GM21447 (cell line): Measurements from ENCODE around the gene HRK.
"Not testable (repeated sequence)": the region's sequence is repeated elsewhere in the genome, so short reads cannot be mapped to it uniquely, and the experiment has no call there.

Experiments
- ATAC-seq: cut with Tn5 transposase; IDR thresholded peaks from one replicate; pipeline ENCODE4 v1.9.1; 2021; ENCODE audit not compliant: unreplicated experiment

HRK gene

DNA sequence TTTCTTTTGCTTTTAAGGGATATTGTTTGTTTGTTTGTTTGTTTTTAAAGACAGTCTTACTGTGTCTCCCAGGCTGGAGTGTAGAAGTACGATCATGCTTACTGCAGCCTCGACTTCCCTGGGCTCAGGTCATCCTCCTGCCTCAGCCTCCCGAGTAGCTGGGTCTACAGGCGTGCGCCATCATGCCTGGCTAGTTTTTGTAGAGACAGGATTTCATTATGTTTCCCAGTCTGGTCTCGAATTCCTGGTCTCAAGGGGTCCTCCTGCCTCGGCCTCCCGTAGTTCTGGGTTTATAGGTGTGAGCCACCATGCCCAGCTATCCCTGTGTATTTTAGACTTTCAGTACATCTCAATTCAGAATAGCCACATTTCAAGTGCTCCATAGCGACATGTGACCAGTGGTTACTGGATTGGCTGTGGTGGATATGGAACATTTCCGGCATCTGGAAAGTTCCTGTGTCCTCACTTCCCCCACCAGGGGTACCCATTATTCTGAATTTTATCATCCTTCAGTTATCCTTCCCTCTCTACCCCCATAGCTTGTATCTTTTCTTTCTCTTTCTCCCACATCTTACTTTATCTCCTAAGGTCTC, 61.1 kb downstream of the HRK start:
- ATAC-seq: no peak

DNA sequence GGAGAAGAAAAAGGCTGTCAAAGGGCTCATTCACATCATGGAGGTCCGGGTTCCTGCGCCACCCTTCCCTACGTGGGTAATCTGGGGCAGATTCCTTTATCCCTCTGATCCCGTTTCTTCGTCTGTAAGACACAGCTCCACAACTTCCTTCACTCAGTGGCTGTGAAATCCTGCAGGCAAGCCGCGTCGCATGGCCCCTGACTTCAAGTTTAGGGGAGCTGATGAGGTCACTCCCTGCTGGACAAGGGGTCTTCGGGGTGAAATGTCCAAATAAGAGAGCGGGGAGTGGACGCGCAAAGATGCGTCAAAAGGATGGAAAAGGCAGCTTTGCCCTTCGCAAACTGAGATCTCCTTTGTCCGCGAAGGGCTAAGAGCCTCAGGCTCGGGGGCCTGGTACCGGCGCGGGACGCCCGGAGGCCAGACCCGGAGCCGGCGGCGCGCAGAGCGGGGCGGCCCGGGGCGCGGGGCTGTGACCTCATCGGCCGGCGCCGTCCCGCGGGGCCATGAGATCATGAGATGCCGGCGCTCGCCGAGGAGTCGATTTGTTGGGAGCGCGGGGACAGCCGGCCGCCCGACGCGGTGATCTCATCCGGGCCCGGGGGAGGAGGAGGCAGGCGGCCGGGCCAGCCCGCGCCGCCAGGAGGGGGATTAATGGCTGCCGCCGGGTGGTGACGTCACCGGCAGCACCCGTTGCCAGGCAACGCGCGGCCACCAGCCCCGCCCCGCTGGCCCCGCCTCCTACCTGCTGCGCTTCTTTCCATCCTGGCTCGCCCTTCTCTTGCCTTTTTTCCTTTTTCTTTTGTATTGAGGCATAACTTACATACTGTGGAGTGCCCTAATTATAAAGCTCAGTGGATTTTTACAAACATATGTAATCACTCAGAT, 62.1 kb downstream of the HRK start:
- peak; percentile 78 for ATAC-seq

DNA sequence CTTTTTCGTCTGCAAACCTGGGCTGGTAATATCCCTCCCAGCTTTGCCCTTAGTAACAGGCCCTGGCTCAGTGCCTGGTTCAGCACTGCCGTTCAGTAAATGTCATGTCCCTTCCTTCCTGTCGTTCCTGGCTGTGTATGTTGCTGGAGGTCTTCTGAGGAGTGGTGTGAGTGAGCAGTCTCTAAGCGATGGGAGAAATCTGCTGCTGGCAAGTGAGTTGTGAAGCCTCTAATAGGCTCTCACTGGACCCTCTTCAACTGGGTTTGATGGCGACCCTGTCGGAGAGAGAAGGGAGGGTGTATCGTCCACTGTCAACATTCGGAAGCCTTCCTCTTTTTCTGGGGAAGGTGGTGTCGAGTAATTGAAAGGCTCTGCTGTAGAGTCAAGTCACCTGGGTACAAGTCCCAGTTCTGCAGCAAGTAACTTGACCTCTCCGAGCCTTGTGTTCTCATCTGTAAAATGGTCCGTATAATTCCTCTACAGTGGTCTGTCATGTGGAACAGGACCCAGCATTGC, 62.8 kb downstream of the HRK start:
- ATAC-seq: peak; percentile 24

DNA sequence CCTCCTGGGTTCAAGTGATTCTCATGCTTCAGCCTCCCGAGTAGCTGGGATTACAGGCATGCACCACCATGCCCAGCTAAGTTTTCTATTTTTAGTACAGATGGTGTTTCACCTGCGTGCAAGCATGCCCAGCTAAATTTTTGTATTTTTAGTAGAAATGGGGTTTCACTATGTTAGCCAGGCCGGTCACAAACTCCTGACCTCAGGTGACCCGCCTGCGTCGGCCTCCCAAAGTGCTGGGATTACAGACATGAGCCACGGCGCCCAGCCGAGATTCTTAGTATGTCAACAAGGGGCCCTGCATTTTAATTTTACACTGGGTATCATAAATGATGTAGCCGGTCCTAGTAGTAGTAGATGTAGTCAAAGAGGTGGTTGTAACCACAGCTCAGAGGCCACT, 66.5 kb downstream of the HRK start:
- not testable (repeated sequence) for ATAC-seq

DNA sequence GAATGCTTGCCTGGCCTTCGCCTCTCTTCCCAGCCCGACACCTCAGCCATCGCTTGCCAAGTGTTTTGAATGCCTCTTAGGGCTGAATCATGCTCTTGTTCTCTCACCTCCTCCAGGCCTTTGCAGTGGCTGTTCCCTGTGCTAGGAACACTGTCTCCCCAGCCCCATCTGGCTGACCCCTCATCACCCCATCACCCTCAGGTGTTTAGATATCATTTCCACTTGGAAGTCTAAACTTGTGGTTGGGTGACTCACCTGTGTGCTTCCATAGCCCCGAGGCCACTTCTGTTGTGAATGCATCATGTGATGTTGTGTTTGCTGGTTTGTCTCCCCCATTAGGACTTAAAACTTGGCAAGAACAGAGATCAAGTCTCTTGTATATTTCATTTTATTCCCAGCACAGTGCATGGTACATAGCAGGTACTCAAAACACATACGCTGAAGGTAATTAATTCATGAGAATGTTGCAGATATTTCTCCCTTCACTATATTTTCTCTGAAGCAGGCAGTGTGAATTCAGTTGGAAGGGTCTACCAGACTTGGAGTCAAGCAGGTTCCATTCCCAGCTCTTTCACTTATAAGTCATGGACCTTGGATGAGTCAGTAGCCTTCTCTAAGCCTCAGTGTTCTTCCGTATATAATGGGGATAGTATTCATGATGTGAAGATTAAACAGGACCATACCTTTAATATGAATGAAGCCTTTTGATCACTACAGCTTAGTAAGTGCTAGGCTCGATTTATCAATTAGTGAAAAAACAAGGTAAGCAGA, 67.8 kb downstream of the HRK start:
- no peak for ATAC-seq

DNA sequence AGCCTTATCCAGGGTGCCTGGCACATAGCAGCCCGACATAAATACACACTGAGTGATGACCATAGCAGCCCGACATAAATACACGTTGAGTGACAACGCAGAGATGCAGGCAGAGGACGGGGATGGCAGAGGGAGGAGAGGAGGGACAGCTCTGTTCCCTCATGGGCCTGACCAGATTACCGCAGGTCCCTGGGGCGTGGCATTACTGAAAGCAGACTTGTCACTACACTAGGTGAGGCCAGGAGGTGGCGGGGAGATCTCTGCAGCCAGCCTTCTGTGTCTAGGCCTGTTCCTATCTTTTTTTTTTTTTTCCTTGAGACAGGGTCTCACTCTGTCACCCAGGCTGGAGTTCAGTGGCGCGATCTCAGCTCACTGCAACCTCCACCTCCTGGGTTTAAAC, 69.0 kb downstream of the HRK start:
- ATAC-seq: no peak

DNA sequence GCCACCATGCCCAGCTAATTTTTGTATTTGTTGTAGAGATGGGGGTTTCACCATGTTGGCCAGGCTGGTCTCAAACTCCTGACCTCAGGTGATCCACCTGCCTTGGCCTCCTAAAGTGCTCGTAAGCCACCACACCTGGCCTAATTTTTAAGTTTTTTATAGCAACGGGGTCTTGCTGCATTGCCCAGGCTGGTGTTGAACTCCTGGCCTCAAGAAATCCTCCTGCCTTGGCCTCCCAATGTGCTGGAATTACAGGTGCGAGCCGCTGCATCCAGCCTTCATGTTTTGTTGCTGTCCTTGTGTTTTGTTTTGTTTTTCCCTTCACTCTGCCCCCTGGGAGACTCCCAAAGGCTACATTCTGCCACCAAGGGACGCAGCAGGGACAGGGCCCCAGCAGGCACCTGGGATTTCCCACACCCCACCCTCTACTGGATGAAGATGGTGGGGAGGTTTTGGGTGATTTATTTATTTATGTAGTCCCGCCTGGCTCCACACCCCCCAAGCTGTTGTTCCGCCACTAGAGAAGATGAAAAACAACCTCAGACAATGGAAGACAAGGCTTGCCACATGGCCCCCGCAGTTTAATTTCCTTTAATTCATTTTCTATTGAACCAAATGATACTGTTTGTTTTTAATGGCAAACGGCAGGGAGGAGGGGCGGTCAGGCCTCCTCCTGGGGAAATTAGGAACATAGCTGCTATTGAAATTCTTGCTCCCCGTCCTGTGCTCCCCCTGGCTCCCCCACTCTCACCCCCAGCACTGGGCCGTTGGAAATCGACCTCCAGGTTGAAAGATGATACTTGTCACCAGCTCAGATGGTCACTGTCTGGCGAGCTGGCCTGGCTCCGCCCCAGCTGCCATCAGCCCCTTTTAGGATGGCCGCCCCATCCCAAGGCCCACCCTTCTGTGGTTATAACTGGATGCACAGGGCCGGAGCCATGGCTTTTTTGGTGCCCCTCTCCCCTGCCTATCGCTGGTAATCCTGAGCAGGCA, 72.8 kb downstream of the HRK start:
- ATAC-seq: no peak

DNA sequence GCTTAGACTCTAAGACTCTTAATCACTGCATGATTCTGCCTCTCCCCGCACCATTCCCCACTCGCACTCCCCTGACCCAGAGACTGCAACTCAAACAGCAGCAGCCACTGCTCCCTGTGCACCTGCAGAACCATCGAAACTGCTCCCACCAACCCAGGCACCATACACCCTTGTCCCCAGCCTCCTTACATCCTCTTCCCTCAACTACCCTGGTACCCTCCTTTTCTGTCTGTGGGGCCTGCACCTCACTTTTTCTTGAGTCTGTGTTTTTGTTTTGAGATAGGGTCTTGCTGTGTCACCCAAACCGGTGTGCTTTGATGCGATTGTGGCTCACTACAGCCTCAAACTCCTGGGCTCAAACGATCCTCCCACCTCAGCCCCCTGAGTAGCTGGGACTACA, 73.7 kb downstream of the HRK start:
- ATAC-seq: no peak

DNA sequence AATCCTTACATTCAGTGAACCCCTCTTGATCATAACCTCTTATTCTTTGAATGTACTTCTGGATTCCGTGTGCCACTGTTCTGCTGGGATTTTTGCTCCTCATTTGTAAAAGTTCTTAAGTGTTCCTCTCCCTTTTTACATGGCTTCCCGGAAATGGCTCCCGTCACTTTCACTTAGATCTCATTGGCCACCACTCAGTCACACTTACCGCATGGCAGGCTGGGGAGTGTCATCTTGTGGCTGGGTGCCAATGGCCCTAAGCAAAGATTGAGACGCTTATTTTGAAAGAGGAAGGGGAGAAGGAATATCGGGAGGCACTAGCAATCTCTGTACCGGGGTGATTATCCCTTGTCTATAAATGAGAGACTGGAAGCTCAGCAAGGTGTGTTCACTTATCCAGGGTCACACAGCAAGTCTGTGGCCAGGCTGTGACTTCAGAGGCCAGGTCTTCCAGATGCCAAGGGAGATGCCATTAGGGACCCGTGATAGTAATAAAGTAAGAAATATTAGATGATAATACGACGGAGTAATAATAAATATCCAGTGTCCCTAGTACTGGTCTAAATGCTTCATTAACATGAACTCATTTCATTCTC, 74.3 kb downstream of the HRK start:
- no peak for ATAC-seq
